Measurements from ENCODE around the gene ABCA1. TPM values are rescaled to one million over a fixed set of nuclear protein-coding genes. Genes with fewer than 3 reads are reported as not detected.

Gene ABCA1
- polyA plus RNA-seq, 3 donors from 2014 or later, result 0.09 to 0.10 TPM; not detected in 1

DNA sequence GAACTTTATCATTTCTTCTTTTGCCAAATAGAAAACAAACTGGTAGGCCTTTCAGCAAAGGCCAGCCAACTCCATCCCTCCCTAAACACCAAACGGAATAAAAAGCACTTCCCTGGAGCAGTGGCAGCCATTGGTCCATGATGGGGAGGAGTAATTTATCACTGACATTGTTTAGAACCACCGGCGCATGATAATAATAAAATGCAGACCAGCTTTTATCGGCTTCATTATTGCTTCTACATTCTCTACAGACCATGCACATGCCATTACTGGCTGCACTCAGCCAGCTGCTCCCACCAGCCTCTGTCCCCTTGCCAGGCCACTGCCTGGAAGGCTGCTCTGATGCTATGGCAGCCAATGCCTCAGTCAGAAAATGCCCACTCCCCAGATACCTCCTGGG lies 45.9 kb downstream of the ABCA1 start:
- no peaks in the 10 kb centered on the region for H3K36me3 Mint-ChIP-seq
- H3K4me1 Mint-ChIP-seq, result no peaks in the 10 kb centered on the region
- no peak overlapping the region for H3K4me3 Mint-ChIP-seq
- no peak for DNase-seq
- no peak overlapping the region for H3K27ac Mint-ChIP-seq
- no peaks in the 10 kb centered on the region for H3K9me3 Mint-ChIP-seq
- H3K27me3 Mint-ChIP-seq (ENCODE audit: low read depth in 3 of 3), result peaks cover 0 to 3% (median 3%) of the 10 kb centered on the region in 3 donors

DNA sequence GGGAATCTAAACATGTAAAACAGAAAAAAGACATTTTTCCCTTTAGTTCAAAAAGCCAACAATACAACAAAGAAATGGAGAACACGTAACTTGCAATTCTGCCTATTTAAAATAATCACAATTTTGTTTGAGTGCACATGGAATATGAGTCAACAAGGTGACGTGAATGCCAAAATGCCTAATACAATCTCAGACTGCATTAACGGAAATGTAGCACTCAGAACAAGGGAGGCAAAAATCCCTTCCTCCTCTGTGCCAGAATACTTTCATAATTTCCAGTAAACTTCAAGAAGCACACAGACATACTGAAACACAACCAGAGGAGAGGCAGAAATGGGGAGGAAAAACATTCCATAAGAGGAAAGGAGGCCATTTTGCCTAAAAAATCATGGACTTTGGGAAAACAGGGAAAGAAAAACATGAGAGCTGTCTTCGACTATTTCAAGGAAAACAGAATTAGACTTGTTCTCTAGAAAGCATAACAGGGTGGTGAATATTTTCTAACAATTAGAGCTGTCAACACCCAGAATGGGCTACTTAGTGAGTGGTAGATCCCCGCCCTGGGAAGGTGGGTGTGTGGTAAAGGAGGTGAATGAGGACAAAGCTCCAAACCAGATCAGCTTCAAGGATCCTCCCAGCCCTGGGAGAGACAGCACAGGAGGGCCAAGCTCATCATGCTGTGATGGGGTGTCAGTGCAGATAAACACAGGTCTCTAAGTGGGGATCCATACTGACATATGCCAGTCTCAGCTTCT lies 48.2 kb downstream of the ABCA1 start:
- peaks cover 3 to 5% (median 3%) of the 10 kb centered on the region in 3 donors for H3K27me3 Mint-ChIP-seq (ENCODE audit: low read depth in 3 of 3)
- no peak overlapping the region for H3K4me3 Mint-ChIP-seq
- no peak overlapping the region for H3K27ac Mint-ChIP-seq
- H3K4me1 Mint-ChIP-seq, result no peaks in the 10 kb centered on the region
- no peaks in the 10 kb centered on the region for H3K36me3 Mint-ChIP-seq
- DNase-seq, result no peak
- H3K9me3 Mint-ChIP-seq, result no peaks in the 10 kb centered on the region

DNA sequence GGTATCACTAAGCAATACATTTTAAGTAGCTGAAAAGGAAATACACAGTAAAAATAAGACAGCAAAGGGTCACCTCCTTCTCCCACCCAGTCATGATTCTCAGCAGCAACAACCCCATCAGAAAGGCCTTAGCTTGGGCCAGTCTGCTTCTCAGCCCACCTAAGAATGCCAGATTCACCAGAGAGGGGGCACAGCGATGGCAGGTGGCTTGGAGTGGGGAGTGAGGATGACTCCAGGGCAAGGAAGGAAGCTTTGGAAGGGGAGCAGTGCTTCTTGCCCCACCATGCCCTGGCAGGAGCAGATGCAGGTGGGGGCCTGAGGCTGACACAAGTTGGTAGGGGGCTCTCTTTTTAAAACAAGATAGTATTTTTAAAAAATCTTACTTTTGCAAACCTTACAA lies 51.4 kb downstream of the ABCA1 start:
- Mint-ChIP-seq H3K4me3 (no peak overlapping the region), H3K27me3 (ENCODE audit: low read depth in 3 of 3) (peaks cover 3 to 5% (median 3%) of the 10 kb centered on the region in 3 donors), H3K9me3 (no peaks in the 10 kb centered on the region), H3K4me1 (no peaks in the 10 kb centered on the region), H3K36me3 (no peaks in the 10 kb centered on the region), H3K27ac (no peak overlapping the region)
- DNase-seq, result no peak

DNA sequence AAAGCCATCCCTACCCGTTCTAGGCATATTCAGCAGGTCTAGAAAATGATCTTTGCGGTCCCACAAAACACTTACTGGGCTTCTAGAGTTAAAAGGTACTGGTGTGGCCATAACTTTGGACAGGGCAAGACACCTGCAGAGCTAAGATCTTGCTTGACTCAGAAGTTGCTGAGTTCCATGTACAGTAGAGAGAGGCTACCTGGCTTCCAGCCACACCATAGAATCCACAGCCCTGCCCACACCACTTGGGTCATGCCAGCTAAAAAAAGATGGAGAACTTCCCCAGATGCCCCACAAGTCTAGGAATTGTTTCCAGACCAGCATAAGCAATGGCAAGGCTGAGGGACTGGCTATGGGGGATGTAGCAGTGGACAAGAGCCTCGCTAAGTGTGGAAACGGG lies 52.1 kb downstream of the ABCA1 start:
- Mint-ChIP-seq H3K9me3 (no peaks in the 10 kb centered on the region), H3K36me3 (no peaks in the 10 kb centered on the region), H3K27ac (no peak overlapping the region), H3K27me3 (ENCODE audit: low read depth in 3 of 3) (peaks cover 3 to 5% (median 3%) of the 10 kb centered on the region in 3 donors), H3K4me1 (no peaks in the 10 kb centered on the region), H3K4me3 (no peak overlapping the region)
- DNase-seq, result no peak

DNA sequence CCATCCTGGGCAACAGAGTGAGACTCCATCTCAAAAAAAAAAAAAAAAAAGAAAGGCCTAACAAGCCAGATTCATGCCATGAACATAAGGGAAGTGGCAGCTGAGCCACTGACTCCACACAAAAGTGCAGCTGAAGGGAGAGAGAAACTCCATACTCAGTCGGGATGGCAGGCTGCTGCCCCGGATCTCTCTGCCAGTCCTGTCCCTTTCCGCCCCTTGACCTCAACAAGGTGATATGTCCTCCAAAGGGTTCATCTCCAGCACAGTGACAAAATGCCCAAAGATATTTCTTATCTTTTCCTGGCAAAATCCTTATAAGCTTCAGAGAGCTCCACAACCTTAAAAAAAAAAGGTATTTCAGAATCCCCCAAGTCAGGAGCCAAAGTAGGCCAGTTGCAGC lies 52.6 kb downstream of the ABCA1 start:
- no peak for DNase-seq
- Mint-ChIP-seq H3K4me1 (no peaks in the 10 kb centered on the region), H3K4me3 (no peak overlapping the region), H3K27me3 (ENCODE audit: low read depth in 3 of 3) (peaks cover 3 to 5% (median 3%) of the 10 kb centered on the region in 3 donors), H3K36me3 (no peaks in the 10 kb centered on the region), H3K27ac (no peak overlapping the region), H3K9me3 (no peaks in the 10 kb centered on the region)

DNA sequence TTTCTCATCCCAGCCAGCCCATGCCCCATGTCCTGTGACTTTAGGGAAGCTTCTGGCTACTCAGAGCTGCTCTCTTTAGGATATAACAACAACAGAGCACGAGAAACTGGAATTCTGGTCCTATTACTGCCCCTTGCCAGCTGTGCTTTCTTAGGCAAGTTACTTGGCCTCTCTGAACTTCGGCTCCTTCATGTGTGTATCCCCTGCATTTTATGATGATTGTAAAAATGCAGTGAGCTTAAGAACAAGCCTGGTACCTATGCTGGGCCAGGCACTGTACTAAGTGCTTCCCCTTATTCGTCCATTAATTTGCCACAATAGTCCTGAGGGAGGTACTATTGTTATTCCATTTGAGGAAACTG lies 54.5 kb downstream of the ABCA1 start:
- H3K27ac Mint-ChIP-seq, result no peak overlapping the region
- H3K36me3 Mint-ChIP-seq, result no peaks in the 10 kb centered on the region
- no peak for DNase-seq

DNA sequence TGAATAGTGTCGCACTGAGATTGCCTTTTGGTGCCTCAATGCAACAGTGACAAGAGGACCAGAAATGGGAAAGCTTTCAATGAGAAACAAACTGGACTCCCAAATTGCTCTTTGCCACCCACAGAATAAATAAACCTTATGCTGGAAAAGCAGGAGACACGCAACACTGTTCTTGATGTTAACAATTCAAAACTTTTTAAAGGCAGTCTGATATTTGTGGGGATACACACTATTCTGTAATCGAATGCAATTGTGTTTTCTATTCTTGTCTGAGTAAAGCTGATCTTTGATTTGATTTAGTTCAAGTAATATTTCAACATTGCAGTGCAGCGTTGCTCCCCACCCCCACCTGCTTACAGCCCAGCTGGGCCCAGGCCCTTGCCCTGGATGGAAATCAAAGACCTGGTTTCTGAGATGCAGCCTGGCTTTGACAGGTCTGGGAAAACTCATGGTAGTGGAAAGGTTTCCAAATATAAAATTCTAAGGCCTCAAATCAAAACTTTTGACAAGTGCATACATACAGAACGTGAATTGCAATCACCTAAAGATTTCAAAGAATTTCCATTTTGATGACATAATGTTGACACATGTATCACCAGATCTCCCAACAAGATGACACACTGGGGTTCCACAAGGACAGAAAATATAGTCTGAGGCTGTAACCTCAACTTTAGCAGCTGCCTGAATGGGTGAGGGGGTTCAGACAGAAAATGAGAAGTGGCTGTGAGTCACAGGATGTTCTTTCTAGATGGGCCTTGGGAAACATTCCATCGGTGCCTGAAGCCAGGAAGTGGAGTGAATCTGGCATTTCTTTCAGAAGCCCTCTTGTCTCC lies 55.1 kb downstream of the ABCA1 start:
- no peak overlapping the region for H3K4me3 Mint-ChIP-seq
- H3K27ac Mint-ChIP-seq, result no peak overlapping the region
- H3K4me1 Mint-ChIP-seq, result no peaks in the 10 kb centered on the region
- DNase-seq, result no peak
- H3K9me3 Mint-ChIP-seq, result peaks cover 0 to 2% (median 0%) of the 10 kb centered on the region in 6 donors
- H3K36me3 Mint-ChIP-seq, result no peaks in the 10 kb centered on the region
- H3K27me3 Mint-ChIP-seq (ENCODE audit: low read depth in 3 of 3), result peaks cover 0 to 3% (median 3%) of the 10 kb centered on the region in 3 donors

More for the DNA sequence above, 54.5 kb downstream of the ABCA1 start:
- Mint-ChIP-seq H3K4me1 (no peaks in the 10 kb centered on the region), H3K9me3 (peaks cover 0 to 1% (median 0%) of the 10 kb centered on the region in 6 donors), H3K4me3 (no peak overlapping the region), H3K27me3 (ENCODE audit: low read depth in 3 of 3) (peaks cover 0 to 3% (median 3%) of the 10 kb centered on the region in 3 donors)

DNA sequence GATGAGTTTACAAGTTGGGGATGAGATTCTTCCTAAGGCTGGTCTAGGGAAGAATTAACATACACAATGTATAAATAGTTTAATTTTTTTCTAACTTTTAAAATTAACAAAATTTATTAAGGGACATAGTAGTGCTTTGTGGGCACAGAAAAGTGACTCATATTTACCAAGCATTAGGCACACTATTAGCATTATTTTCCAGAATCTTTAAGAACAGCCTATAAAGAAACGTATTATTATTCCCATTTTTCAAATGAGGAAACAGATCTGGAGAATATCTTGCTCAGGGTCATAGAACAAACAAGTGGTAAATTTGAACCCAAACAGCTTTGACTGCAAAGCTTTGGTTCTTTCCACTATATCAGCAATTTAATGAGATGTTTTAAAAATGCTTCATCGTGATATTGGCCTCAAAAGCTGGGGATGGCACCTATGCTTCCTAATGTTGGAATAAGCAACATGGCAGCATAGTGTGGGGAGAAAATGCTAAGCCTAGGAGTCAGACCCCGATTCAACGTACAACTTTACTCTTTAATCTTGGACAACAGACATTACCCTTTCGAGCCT lies 55.9 kb downstream of the ABCA1 start:
- Mint-ChIP-seq H3K27ac (no peak overlapping the region), H3K36me3 (no peaks in the 10 kb centered on the region), H3K27me3 (ENCODE audit: low read depth in 3 of 3) (peaks cover 0 to 3% (median 3%) of the 10 kb centered on the region in 3 donors), H3K9me3 (peaks cover 0 to 2% (median 0%) of the 10 kb centered on the region in 6 donors), H3K4me1 (no peaks in the 10 kb centered on the region), H3K4me3 (no peak overlapping the region)
- DNase-seq, result no peak

DNA sequence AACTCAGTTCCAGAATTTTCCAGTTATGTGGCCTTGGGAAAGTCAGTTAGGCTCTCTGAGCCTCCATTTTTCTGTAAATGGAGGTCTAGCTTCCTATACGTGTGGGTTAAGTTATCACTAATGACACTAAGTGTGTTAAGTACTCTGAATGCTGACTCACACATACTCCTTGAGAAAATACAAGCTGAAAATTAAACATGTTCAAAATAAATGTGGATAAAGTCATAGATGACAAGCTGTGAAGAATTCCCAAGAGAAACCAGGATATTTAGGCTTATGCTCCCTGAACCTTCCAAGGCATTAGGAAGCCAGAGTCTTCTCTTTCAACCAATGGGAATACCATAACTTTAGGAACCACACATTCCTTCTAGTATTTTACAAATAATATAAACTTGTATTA lies 58.1 kb downstream of the ABCA1 start:
- DNase-seq, result no peak
- H3K9me3 Mint-ChIP-seq, result peaks cover 0 to 2% (median 0%) of the 10 kb centered on the region in 6 donors
- no peak overlapping the region for H3K27ac Mint-ChIP-seq
- no peak overlapping the region for H3K4me3 Mint-ChIP-seq
- peaks cover 0 to 4% (median 0%) of the 10 kb centered on the region in 3 donors for H3K36me3 Mint-ChIP-seq
- no peaks in the 10 kb centered on the region for H3K27me3 Mint-ChIP-seq (ENCODE audit: low read depth in 3 of 3)
- no peaks in the 10 kb centered on the region for H3K4me1 Mint-ChIP-seq

DNA sequence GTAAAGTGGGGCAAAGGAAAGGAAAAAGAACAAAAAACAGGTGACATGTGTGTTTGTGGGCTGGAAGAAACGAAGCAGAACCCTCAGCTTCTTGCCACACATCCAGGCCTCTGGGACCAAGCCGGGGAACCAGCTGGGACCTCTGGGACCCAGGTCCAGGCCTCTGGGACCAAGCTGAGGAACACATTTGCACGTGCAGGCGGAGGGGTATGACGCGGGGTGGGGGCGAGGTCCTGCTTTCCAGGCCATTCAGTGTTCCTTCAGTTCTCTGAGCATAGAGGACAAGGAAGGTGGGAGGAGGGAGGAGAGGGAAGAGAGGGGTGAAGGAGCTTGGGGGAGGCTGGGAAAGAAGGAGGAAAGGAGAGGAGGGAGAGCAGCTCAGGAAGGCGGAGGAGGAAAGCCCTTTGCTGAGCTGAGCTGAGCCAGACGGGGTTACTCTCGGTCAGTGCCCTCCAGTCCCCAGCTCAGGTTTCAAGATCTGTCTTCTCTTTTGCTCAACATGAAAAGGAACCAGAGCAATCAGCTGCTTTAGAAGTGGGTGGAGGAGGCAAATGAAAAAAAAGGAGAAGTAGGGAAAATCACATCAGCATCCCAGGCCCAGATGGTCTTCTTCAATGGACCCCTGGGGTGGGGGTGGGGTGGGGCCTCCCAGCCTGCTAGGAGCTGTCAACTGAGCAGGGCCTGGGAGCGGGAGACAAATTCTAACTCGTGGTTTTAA lies 59.1 kb downstream of the ABCA1 start:
- no peaks in the 10 kb centered on the region for H3K27me3 Mint-ChIP-seq (ENCODE audit: low read depth in 3 of 3)
- peaks cover 0 to 2% (median 0%) of the 10 kb centered on the region in 6 donors for H3K9me3 Mint-ChIP-seq
- no peak for DNase-seq
- peaks cover 0 to 4% (median 0%) of the 10 kb centered on the region in 3 donors for H3K36me3 Mint-ChIP-seq
- no peaks in the 10 kb centered on the region for H3K4me1 Mint-ChIP-seq
- no peak overlapping the region for H3K27ac Mint-ChIP-seq
- H3K4me3 Mint-ChIP-seq, result no peak overlapping the region

DNA sequence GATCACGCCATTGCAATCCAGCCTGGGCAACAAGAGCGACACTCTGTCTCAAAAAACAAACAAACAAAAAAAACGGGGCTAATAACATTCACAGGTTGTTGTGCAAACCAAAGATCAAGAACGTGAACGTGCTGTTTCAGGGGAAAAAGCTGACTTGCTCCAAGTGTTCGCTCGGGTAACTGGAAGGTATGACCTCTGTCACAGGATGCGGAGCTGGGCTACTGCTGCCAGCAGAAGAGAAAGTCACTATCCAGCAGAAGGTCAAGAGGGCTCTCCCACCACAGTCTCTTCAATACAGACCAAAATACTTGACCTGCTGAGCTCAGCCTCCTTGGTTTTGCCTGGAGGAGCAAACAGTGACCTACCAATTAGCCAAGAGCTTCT lies 59.7 kb downstream of the ABCA1 start:
- DNase-seq, result no peak
- H3K27ac Mint-ChIP-seq, result no peak overlapping the region
- H3K36me3 Mint-ChIP-seq, result peaks cover 0 to 4% (median 0%) of the 10 kb centered on the region in 3 donors
- H3K27me3 Mint-ChIP-seq (ENCODE audit: low read depth in 3 of 3), result no peaks in the 10 kb centered on the region
- no peaks in the 10 kb centered on the region for H3K4me1 Mint-ChIP-seq
- H3K9me3 Mint-ChIP-seq, result peaks cover 0 to 2% (median 0%) of the 10 kb centered on the region in 6 donors
- no peak overlapping the region for H3K4me3 Mint-ChIP-seq

DNA sequence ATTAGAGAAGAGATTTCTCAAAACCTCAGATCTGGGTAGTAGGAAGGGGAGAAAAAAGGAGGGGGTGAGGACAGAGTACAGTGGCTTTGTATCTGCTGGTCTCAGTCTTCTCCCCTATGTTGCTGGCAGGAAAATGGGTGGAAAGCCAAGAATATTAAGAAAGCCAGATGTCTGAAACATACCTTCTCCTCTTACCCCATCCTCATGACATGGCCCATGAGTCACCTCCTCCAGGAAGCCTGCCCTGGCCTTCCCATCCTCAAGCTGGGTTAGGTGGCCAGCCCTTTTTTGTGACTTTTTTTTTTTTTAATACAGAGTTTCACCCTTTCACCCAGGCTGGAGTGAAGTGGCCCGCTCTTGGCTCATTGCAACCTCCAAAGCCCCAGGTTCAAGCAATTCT lies 61.8 kb downstream of the ABCA1 start:
- H3K36me3 Mint-ChIP-seq, result peaks cover 0 to 4% (median 0%) of the 10 kb centered on the region in 3 donors
- no peaks in the 10 kb centered on the region for H3K27me3 Mint-ChIP-seq (ENCODE audit: low read depth in 3 of 3)
- H3K4me1 Mint-ChIP-seq, result no peaks in the 10 kb centered on the region
- no peak for DNase-seq
- H3K4me3 Mint-ChIP-seq, result no peak overlapping the region
- no peak overlapping the region for H3K27ac Mint-ChIP-seq
- H3K9me3 Mint-ChIP-seq, result peaks cover 0 to 2% (median 0%) of the 10 kb centered on the region in 6 donors

DNA sequence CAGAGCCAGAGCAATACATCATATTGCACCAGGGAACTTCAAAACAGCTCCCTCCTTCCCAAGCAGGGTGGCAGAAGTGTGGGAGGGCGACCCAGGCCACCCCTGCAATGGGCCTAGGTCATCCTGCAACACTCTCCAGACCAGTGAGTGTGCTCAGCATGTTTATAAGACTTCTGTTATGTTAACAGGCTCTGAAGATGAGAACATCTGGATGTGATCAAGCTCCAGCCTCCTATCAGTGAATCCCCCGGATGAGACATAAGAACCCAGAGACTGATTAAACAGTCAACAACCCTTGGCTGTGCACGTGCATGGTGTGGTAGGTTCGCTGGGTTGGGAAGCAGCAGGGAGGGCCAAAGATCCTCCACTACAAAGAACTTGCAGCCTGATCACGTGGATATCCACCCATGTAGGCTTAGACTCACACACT lies 63.3 kb downstream of the ABCA1 start:
- no peak for DNase-seq
- Mint-ChIP-seq H3K9me3 (peaks cover 0 to 2% (median 0%) of the 10 kb centered on the region in 6 donors), H3K4me1 (no peaks in the 10 kb centered on the region), H3K36me3 (peaks cover 0 to 4% (median 0%) of the 10 kb centered on the region in 3 donors), H3K4me3 (no peak overlapping the region), H3K27ac (no peak overlapping the region), H3K27me3 (ENCODE audit: low read depth in 3 of 3) (no peaks in the 10 kb centered on the region)

All from immature natural killer cell (primary cell).